Measurements from ENCODE around the gene SNORC. TPM values are rescaled to one million over a fixed set of nuclear protein-coding genes. Genes with fewer than 3 reads are reported as not detected.
A peak's percentile ranks its signal among the peaks of the same experiment; 100 is the strongest.

SNORC gene
- total and polyA plus RNA-seq, 2 donors from 2014 or later, result 2.7 to 3.3 TPM

DNA sequence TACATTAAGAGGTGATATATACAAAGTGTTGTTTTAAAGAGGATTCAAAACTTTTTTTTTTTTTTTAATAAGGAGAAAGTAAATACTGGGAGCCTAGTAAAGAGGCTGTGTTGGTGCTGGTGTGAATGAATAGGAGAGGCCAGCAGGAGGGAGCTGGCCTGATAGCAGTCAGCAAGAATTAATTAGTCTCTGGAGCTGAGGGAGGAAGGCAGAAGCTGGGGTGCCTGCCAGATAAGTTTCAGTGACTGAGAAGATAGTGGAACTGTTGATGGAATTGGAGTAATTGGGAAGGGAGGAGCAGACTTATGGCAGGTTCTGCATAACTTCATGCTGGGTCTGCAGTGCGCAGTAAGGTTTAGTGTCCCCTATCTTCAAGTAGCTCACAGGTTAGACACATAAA, 36.2 kb upstream of the SNORC start:
- H3K27me3 ChIP-seq (ENCODE audit: control insufficient read depth, insufficient read depth, low read length), result no peaks in the 10 kb centered on the region
- DNase-seq (no peak), FAIRE-seq (no peak)
- no peaks in the 10 kb centered on the region for H3K9me3 ChIP-seq (ENCODE audit: control insufficient read depth in 2 of 3, insufficient read depth in 1 of 3, low read length in 3 of 3)
- intact Hi-C loops (cut with DNase I), result no loop called here
- peaks cover 0 to 4% (median 4%) of the 10 kb centered on the region in 3 donors for H3K4me1 ChIP-seq (ENCODE audit: control insufficient read depth in 2 of 3, insufficient read depth in 2 of 3, low read depth in 1 of 3, low read length in 3 of 3)
- H3K4me3 ChIP-seq (ENCODE audit: low read length in 3 of 3), result no peak overlapping the region
- no peak for TF ChIP-seq CTCF (IDR thresholded peaks at IDR 0.05; ENCODE audit: borderline replicate concordance, extremely low read depth, insufficient read depth)
- no peak overlapping the region for H3K9ac ChIP-seq (ENCODE audit: low read length in 3 of 3)
- H3K27ac ChIP-seq (ENCODE audit: low read depth in 2 of 2, low read length in 2 of 2), result no peak overlapping the region
- H3K36me3 ChIP-seq (ENCODE audit: control insufficient read depth in 2 of 3, insufficient read depth in 3 of 3, low read length in 3 of 3), result peaks cover 5 to 61% (median 26%) of the 10 kb centered on the region in 3 donors

DNA sequence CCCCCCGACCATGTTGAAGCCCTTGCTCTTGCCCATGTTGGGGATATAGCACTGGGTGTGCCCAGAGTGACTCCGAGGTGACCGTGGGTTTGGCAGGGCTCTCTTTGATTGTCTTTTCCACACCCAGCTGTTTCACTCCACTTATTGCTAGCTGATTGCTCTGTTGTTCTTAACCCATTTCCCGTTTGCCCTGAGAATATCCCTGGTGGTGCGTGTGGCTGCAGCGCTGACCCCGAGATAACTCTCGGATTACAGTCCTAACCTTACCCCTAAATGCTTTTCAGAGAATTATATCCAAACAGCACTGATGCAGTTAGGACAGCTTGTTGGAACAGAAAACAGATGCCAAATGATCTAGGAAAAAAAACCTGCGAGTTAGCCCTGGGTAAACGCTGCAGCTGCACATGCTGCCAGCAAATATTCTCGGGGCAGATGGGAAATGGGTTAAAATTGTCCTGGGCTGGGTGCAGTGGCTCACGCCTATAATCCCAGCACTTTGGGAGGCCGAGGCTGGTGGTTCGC, 34.3 kb upstream of the SNORC start:
- DNase-seq, result no peak
- H3K27me3 ChIP-seq (ENCODE audit: control insufficient read depth, insufficient read depth, low read length), result no peaks in the 10 kb centered on the region
- H3K9me3 ChIP-seq (ENCODE audit: control insufficient read depth in 2 of 3, insufficient read depth in 1 of 3, low read length in 3 of 3), result no peaks in the 10 kb centered on the region
- peaks cover 0 to 4% (median 3%) of the 10 kb centered on the region in 3 donors for H3K4me1 ChIP-seq (ENCODE audit: control insufficient read depth in 2 of 3, insufficient read depth in 2 of 3, low read depth in 1 of 3, low read length in 3 of 3)
- intact Hi-C loops (cut with DNase I), result no loop called here
- no peak overlapping the region for H3K4me3 ChIP-seq (ENCODE audit: low read length in 3 of 3)
- no peak overlapping the region for H3K9ac ChIP-seq (ENCODE audit: low read length in 3 of 3)
- TF ChIP-seq CTCF (IDR thresholded peaks at IDR 0.05; ENCODE audit: borderline replicate concordance, extremely low read depth, insufficient read depth), result no peak
- FAIRE-seq, result no peak
- H3K27ac ChIP-seq (ENCODE audit: low read depth in 2 of 2, low read length in 2 of 2), result no peak overlapping the region
- H3K36me3 ChIP-seq (ENCODE audit: control insufficient read depth in 2 of 3, insufficient read depth in 3 of 3, low read length in 3 of 3), result peaks cover 5 to 62% (median 38%) of the 10 kb centered on the region in 3 donors

DNA sequence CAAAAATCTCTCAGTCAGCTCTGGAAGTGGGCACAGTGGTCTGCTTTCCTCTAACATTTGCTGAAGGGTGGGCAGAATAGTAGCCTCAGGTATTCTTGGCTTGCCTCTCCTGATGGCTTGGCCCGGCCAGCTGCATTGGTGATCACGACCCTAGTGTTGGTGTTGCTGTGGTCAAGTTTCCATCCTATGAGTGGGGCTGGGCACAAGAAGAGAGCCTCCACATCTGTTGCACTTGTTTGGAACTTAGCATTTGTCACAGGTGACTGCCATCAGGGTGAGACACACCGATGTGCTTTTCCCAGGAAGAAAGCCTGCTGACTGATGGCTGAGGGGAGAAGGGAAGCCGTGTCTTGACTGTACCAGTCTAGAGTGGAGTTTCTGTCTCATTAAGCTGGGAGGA, 33.1 kb upstream of the SNORC start:
- TF ChIP-seq CTCF (IDR thresholded peaks at IDR 0.05; ENCODE audit: borderline replicate concordance, extremely low read depth, insufficient read depth), result no peak
- intact Hi-C loops (cut with DNase I), result no loop called here
- Histone ChIP-seq H3K36me3 (ENCODE audit: control insufficient read depth in 2 of 3, insufficient read depth in 3 of 3, low read length in 3 of 3) (peaks cover 3 to 58% (median 32%) of the 10 kb centered on the region in 3 donors), H3K4me1 (ENCODE audit: control insufficient read depth in 2 of 3, insufficient read depth in 2 of 3, low read depth in 1 of 3, low read length in 3 of 3) (peaks cover 0 to 4% (median 0%) of the 10 kb centered on the region in 3 donors), H3K9ac (ENCODE audit: low read length in 3 of 3) (no peak overlapping the region), H3K9me3 (ENCODE audit: control insufficient read depth in 2 of 3, insufficient read depth in 1 of 3, low read length in 3 of 3) (no peaks in the 10 kb centered on the region), H3K27ac (ENCODE audit: low read depth in 2 of 2, low read length in 2 of 2) (no peak overlapping the region), H3K4me3 (ENCODE audit: low read length in 3 of 3) (no peak overlapping the region), H3K27me3 (ENCODE audit: control insufficient read depth, insufficient read depth, low read length) (no peaks in the 10 kb centered on the region)
- FAIRE-seq (no peak), DNase-seq (no peak)

GRCh38 chr2:232838406-232838874, 31.6 kb upstream of the SNORC start:
- peak overlapping the region in 1 of 2 donors; percentile 5 for H3K27ac ChIP-seq (ENCODE audit: low read depth in 2 of 2, low read length in 2 of 2)
- H3K9ac ChIP-seq (ENCODE audit: low read length in 3 of 3), result no peak overlapping the region
- FAIRE-seq (no peak), DNase-seq (peak in 1 of 5 donors; percentile 7)
- TF ChIP-seq CTCF (IDR thresholded peaks at IDR 0.05; ENCODE audit: borderline replicate concordance, extremely low read depth, insufficient read depth), result no peak
- peaks cover 0 to 4% (median 0%) of the 10 kb centered on the region in 3 donors for H3K4me1 ChIP-seq (ENCODE audit: control insufficient read depth in 2 of 3, insufficient read depth in 2 of 3, low read depth in 1 of 3, low read length in 3 of 3)
- no peaks in the 10 kb centered on the region for H3K9me3 ChIP-seq (ENCODE audit: control insufficient read depth in 2 of 3, insufficient read depth in 1 of 3, low read length in 3 of 3)
- H3K27me3 ChIP-seq (ENCODE audit: control insufficient read depth, insufficient read depth, low read length), result no peaks in the 10 kb centered on the region
- intact Hi-C loops (cut with DNase I), result no loop called here
- peaks cover 3 to 59% (median 28%) of the 10 kb centered on the region in 3 donors for H3K36me3 ChIP-seq (ENCODE audit: control insufficient read depth in 2 of 3, insufficient read depth in 3 of 3, low read length in 3 of 3)
- no peak overlapping the region for H3K4me3 ChIP-seq (ENCODE audit: low read length in 3 of 3)
